HG03558 (cell line): Measurements from ENCODE around the gene MSH2.

ENCODE experiments used
- ATAC-seq: cut with Tn5 transposase; IDR thresholded peaks from one replicate; pipeline ENCODE4 v1.9.1; 2021; ENCODE audit warnings: moderate number of reproducible peaks; ENCODE audit not compliant: unreplicated experiment; ENCODE audit errors: extremely low read depth

Gene MSH2

GRCh38 chr2:47471429-47472116 lies 68.6 kb downstream of the MSH2 start:
- ATAC-seq: no peak

GRCh38 chr2:47479863-47480262 lies 76.9 kb downstream of the MSH2 start:
- ATAC-seq: no peak

GRCh38 chr2:47483191-47483590 lies 80.2 kb downstream of the MSH2 start:
- ATAC-seq: no peak

- ATAC-seq: no peak
Observed at GRCh38 chr2:47484396-47484795, 81.4 kb downstream of the MSH2 start.

GRCh38 chr2:47485177-47485576 lies 82.2 kb downstream of the MSH2 start:
- ATAC-seq: no peak

GRCh38 chr2:47485751-47486300 lies 82.9 kb downstream of the MSH2 start:
- ATAC-seq: no peak

GRCh38 chr2:47486841-47487497 lies 84.0 kb downstream of the MSH2 start:
- peak; percentile 56 for ATAC-seq

- no peak for ATAC-seq
Observed at GRCh38 chr2:47487498-47487875, 84.5 kb downstream of the MSH2 start.

- ATAC-seq: no peak
Observed at GRCh38 chr2:47488870-47489584, 86.1 kb downstream of the MSH2 start.

GRCh38 chr2:47490406-47490805 lies 87.5 kb downstream of the MSH2 start:
- no peak for ATAC-seq

GRCh38 chr2:47493317-47494035 lies 90.5 kb downstream of the MSH2 start:
- no peak for ATAC-seq

- ATAC-seq: no peak
Observed at GRCh38 chr2:47494267-47495130, 91.5 kb downstream of the MSH2 start.

GRCh38 chr2:47497843-47498460 lies 95.0 kb downstream of the MSH2 start:
- ATAC-seq: no peak

- ATAC-seq: no peak
Observed at GRCh38 chr2:47499093-47499492, 96.1 kb downstream of the MSH2 start.

- ATAC-seq: no peak
Observed at GRCh38 chr2:47499621-47500309, 96.8 kb downstream of the MSH2 start.

GRCh38 chr2:47501374-47502200 lies 98.6 kb downstream of the MSH2 start:
- ATAC-seq: no peak

- peak; percentile 72 for ATAC-seq
Observed at GRCh38 chr2:47502498-47502897, 99.5 kb downstream of the MSH2 start.
